Kidney (tissue), 14 donors: Measurements from ENCODE around the gene PBX3. TPM values are rescaled to one million over a fixed set of nuclear protein-coding genes. Genes with fewer than 3 reads are reported as not detected.

ENCODE experiments used
- DNase-seq, 5 donors: peaks; one replicate each; pipeline ENCODE4 v3.0.0-alpha.2; 2013 to 2020
- FAIRE-seq: peaks from 2 replicates; lab custom pipeline; 2012; peaks lifted over from hg19 to GRCh38; lab: Jason Lieb, UNC
- H3K27ac ChIP-seq, 2 donors: one replicate each; pipeline ENCODE4 v1.7.0; 2013; ENCODE audit warnings: low read depth in 2 of 2, low read length in 2 of 2, inconsistent platforms in 1 of 2
- H3K27me3 ChIP-seq: one replicate; pipeline ENCODE4 v1.7.1; 2013; ENCODE audit warnings: low read length, inconsistent platforms; ENCODE audit not compliant: control insufficient read depth, insufficient read depth
- H3K36me3 ChIP-seq, 3 donors: one replicate each; pipeline versions ENCODE4 v1.7.0 to v1.7.1; 2013; ENCODE audit warnings: low read length in 3 of 3, control low read depth in 1 of 3, inconsistent platforms in 1 of 3; ENCODE audit not compliant: insufficient read depth in 3 of 3, control insufficient read depth in 2 of 3
- H3K4me1 ChIP-seq, 3 donors: one replicate each; pipeline versions ENCODE4 v1.7.0 to v1.7.1; 2013; ENCODE audit warnings: low read length in 3 of 3, inconsistent platforms in 1 of 3, low read depth in 1 of 3; ENCODE audit not compliant: control insufficient read depth in 2 of 3, insufficient read depth in 2 of 3
- H3K4me3 ChIP-seq, 3 donors: one replicate each; pipeline versions ENCODE4 v1.7.0 to v1.8.1; 2013; ENCODE audit warnings: low read length in 3 of 3, control low read depth in 1 of 3, inconsistent platforms in 1 of 3
- H3K9ac ChIP-seq, 3 donors: one replicate each; pipeline versions ENCODE4 v1.7.0 to v1.7.1; 2013; ENCODE audit warnings: low read length in 3 of 3, control low read depth in 1 of 3, inconsistent platforms in 1 of 3
- H3K9me3 ChIP-seq, 3 donors: one replicate each; pipeline versions ENCODE4 v1.7.0 to v1.7.1; 2013; ENCODE audit warnings: low read length in 3 of 3, control low read depth in 1 of 3, inconsistent platforms in 1 of 3; ENCODE audit not compliant: control insufficient read depth in 2 of 3, insufficient read depth in 1 of 3
- intact Hi-C: fragments of 100-400 bp; cut with DNase I; formaldehyde crosslinking; loops from one replicate; pipeline ENCODE4 v1.11.1; 2022
- polyA plus RNA-seq: library from polyadenylated mRNA; stranded (reverse); fragments of 350-450 nt; fragmentation: Illumina TruSeq; extraction: RNeasy Lipid Tissue Mini Kit (QIAGEN cat#74804); gene quantifications from one replicate; pipeline ENCODE4 v1.2.3, GENCODE V29; 2014; ENCODE audit warnings: low read depth, low replicate concordance; ENCODE audit not compliant: insufficient read depth
- total RNA-seq: library from RNA; stranded (reverse); fragmentation: NEBNext Ultra II Directional; extraction: Animal tissue kit (Norgen Biotek cat#: 25700); gene quantifications from one replicate; pipeline ENCODE4 v1.2.1, GENCODE V29; 2021
- TF ChIP-seq, protein P1 (sequence below): IDR thresholded peaks from 3 replicates; pipeline ENCODE4 v1.5.1; 2012; ENCODE audit warnings: mild to moderate bottlenecking, moderate library complexity, borderline replicate concordance; ENCODE audit not compliant: insufficient read depth; ENCODE audit errors: extremely low read depth
- donor health status: control.
- donor health status: control.
- donor health status: control.
- donor health status: control.
- donor health status: control.
- donor health status: DM: yes; HTN: yes; CAD: no.
- donor health status: Normal renal cell carcinoma (clear cell type).

Gene PBX3
- total and polyA plus RNA-seq, 2 donors from 2014 or later, result 10.2 to 23.6 TPM

DNA sequence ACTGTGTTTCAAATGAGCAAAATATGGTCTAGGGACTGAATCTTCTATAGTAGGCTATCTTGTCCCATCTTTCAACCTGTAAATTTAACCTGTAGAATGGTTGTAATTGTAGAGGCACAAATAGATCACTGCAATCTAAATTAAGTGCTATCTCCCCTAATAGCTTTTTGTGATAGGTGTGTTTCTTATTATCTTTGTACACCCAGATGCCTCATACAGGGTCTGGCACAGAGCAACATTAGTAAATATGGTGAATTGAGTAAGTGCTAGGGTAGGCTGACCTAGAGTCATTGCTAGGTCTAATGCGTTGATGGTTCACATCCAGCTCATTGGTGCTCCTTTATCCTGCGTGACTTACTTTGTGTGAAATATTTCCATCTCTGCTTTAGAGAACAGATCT, 100.6 kb downstream of the PBX3 start:
- no peak for FAIRE-seq

GRCh38 chr9:125850106-125850632, 103.0 kb downstream of the PBX3 start:
- Histone ChIP-seq H3K4me1 (no peaks in the 10 kb centered on the region), H3K27me3 (no peaks in the 10 kb centered on the region), H3K36me3 (no peaks in the 10 kb centered on the region), H3K4me3 (no peak overlapping the region), H3K9ac (no peak overlapping the region), H3K27ac (no peak overlapping the region), H3K9me3 (no peaks in the 10 kb centered on the region)
- intact Hi-C loops, result no loop called here
- no peak for DNase-seq
- no peak for FAIRE-seq
- TF ChIP-seq, protein P1, sequence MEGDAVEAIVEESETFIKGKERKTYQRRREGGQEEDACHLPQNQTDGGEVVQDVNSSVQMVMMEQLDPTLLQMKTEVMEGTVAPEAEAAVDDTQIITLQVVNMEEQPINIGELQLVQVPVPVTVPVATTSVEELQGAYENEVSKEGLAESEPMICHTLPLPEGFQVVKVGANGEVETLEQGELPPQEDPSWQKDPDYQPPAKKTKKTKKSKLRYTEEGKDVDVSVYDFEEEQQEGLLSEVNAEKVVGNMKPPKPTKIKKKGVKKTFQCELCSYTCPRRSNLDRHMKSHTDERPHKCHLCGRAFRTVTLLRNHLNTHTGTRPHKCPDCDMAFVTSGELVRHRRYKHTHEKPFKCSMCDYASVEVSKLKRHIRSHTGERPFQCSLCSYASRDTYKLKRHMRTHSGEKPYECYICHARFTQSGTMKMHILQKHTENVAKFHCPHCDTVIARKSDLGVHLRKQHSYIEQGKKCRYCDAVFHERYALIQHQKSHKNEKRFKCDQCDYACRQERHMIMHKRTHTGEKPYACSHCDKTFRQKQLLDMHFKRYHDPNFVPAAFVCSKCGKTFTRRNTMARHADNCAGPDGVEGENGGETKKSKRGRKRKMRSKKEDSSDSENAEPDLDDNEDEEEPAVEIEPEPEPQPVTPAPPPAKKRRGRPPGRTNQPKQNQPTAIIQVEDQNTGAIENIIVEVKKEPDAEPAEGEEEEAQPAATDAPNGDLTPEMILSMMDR, result no peak

More for the DNA sequence above, 100.6 kb downstream of the PBX3 start:
- Histone ChIP-seq H3K4me3 (no peak overlapping the region), H3K4me1 (no peaks in the 10 kb centered on the region), H3K9ac (no peak overlapping the region), H3K27me3 (no peaks in the 10 kb centered on the region), H3K9me3 (no peaks in the 10 kb centered on the region), H3K27ac (no peak overlapping the region), H3K36me3 (no peaks in the 10 kb centered on the region)
- no peak for DNase-seq
- TF ChIP-seq, protein P1, result no peak
- intact Hi-C loops, result no loop called here

GRCh38 chr9:125850763-125851162, 103.6 kb downstream of the PBX3 start:
- no peak for DNase-seq
- FAIRE-seq, result no peak
- intact Hi-C loops, result no loop called here
- no peaks in the 10 kb centered on the region for H3K4me1 ChIP-seq
- no peak overlapping the region for H3K27ac ChIP-seq
- H3K9ac ChIP-seq, result no peak overlapping the region
- no peak overlapping the region for H3K4me3 ChIP-seq
- no peaks in the 10 kb centered on the region for H3K27me3 ChIP-seq
- TF ChIP-seq, protein P1, result no peak
- H3K36me3 ChIP-seq, result no peaks in the 10 kb centered on the region
- H3K9me3 ChIP-seq, result no peaks in the 10 kb centered on the region

- no peak overlapping the region for H3K9ac ChIP-seq
- H3K27ac ChIP-seq, result no peak overlapping the region
- FAIRE-seq (no peak), DNase-seq (no peak)
- H3K27me3 ChIP-seq, result no peaks in the 10 kb centered on the region
- no peak overlapping the region for H3K4me3 ChIP-seq
- H3K4me1 ChIP-seq, result no peaks in the 10 kb centered on the region
- intact Hi-C loops, result no loop called here
- no peaks in the 10 kb centered on the region for H3K9me3 ChIP-seq
- TF ChIP-seq, protein P1, result no peak
- H3K36me3 ChIP-seq, result no peaks in the 10 kb centered on the region
Observed at GRCh38 chr9:125851979-125852378, 104.8 kb downstream of the PBX3 start.
